ENCODE measurements around the gene RRBP1.
A peak's percentile ranks its signal among the peaks of the same experiment; 100 is the strongest.

The RRBP1 gene

DNA sequence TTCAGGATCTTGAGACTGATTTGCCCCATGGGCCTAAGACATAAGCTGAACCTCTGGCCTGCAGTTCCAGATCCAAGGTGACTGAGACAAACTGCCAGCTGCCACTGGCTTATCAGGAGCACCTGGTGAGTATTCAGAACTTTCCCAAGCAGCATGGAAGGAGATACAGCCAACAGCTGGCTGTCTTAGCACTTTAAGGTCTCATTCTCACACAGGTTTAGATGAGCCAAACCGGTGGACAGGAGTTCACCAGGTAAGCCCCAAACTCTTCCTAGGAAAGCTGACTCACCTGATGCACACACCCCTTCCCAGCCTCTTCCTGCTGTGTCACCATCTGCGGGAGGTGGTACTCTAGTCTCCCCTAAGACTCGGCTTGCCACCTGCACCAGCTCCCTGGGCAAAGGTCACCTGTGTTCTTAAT is 17.9 kb upstream of the RRBP1 start, which contains the start of gene BANF2:
TSS of gene BANF2 (plus strand) at position 36 of the 421 bp plus-strand sequence. CDS start 25,060 bp downstream, outside the sequence.
- H3K4me1 Mint-ChIP-seq: no peaks in the 10 kb centered on the region
- no peaks in the 10 kb centered on the region for H3K36me3 Mint-ChIP-seq (ENCODE audit: low read depth)
- H3K9me3 Mint-ChIP-seq: no peaks in the 10 kb centered on the region
- no peaks in the 10 kb centered on the region for H3K27me3 Mint-ChIP-seq
- ATAC-seq (no peak), DNase-seq (no peak)
- H3K27ac Mint-ChIP-seq: no peak within 1 kb of the TSS
- no peak within 1 kb of the TSS for H3K4me3 Mint-ChIP-seq

DNA sequence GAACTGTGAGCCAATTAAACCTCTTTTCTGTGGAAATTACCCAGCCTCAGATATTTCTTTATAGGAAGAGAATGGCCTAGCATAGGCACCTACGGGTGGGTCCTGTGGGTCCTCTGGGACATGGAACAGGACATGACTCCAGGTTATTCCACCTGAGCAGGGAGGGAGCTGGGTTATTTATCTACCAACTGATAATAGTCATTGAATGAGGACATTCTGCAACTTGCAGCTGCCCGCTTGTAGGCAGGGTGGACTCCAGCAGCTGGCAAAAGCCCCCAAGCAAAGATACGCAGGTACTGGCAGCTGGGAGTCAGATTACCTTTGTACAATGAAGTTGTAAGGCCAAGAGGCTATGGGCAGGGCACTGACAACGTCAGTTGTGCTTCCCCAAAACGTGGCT is 16.3 kb upstream of the RRBP1 start:
- DNase-seq (no peak), ATAC-seq (no peak)
- Mint-ChIP-seq H3K9me3 (no peaks in the 10 kb centered on the region), H3K36me3 (ENCODE audit: low read depth) (no peaks in the 10 kb centered on the region), H3K4me1 (no peaks in the 10 kb centered on the region), H3K27ac (no peak overlapping the region), H3K27me3 (peaks cover 6% of the 10 kb centered on the region), H3K4me3 (no peak overlapping the region)

DNA sequence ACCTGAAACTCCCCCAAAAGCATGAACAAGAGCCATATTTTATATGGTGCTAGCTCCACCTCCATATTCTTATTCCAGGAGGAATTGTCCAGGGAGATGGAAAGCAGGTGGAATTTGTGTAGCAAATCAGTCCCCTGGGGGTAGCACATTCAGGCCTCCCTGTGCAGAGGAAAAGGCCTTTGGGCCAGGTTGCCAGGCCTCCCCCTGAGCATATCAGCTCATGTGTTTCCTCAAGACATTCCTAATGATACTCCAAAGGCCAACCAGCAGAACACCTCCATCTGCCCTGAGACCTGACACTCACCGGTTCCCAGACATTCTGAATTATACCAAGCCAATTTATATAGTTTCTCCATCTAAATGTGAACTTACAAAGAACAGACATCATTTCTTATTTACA is 15.1 kb upstream of the RRBP1 start:
- Mint-ChIP-seq H3K9me3 (no peaks in the 10 kb centered on the region), H3K27ac (no peak overlapping the region), H3K4me1 (no peaks in the 10 kb centered on the region), H3K4me3 (no peak overlapping the region), H3K27me3 (peaks cover 8% of the 10 kb centered on the region), H3K36me3 (ENCODE audit: low read depth) (no peaks in the 10 kb centered on the region)
- ATAC-seq (no peak), DNase-seq (no peak)

DNA sequence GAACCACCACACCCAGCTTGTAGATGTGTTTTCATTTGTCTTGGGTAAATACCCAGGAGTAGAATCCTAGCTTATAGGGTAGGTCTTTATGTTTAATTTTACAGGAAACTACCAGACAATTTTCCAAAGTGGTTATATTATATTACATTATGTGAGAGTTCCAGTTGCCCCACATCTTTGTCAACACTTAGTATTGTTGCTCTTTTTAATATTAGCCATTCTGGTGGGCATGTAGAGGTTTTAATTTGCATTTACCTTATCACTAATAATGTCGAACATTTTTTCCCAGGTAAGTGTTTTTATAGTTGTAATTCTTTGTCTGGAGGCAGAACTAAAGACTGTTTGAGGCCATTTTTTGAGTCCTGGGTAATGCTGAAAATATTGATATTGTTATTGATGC is 14.2 kb upstream of the RRBP1 start:
- Mint-ChIP-seq H3K27me3 (peaks cover 13% of the 10 kb centered on the region), H3K9me3 (no peaks in the 10 kb centered on the region), H3K4me1 (no peaks in the 10 kb centered on the region), H3K36me3 (ENCODE audit: low read depth) (no peaks in the 10 kb centered on the region), H3K27ac (no peak overlapping the region), H3K4me3 (no peak overlapping the region)
- DNase-seq (no peak), ATAC-seq (no peak)

DNA sequence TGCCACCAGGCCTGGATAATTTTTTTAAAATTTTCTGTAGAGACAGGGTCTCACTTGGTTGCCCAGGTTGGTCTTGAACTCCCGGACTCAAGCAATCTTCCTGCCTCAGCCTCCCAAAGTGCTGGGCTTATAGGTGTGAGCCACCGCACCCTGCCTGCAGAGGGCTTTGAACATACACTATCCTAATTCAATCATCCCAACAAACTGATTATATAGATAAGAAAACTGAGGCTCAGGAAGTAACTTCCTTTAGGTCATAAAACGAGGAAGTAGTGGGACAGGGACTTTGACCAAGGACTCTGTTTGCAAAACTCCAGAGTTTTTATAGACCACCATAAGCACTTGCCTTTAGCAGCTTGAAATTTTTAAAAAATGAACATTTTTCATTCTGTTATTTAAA is 12.7 kb upstream of the RRBP1 start:
- ATAC-seq (no peak), DNase-seq (no peak)
- H3K36me3 Mint-ChIP-seq (ENCODE audit: low read depth): no peaks in the 10 kb centered on the region
- H3K4me3 Mint-ChIP-seq: no peak overlapping the region
- H3K27ac Mint-ChIP-seq: no peak overlapping the region
- H3K27me3 Mint-ChIP-seq: peaks cover 20% of the 10 kb centered on the region
- peaks cover 3% of the 10 kb centered on the region for H3K9me3 Mint-ChIP-seq
- no peaks in the 10 kb centered on the region for H3K4me1 Mint-ChIP-seq

DNA sequence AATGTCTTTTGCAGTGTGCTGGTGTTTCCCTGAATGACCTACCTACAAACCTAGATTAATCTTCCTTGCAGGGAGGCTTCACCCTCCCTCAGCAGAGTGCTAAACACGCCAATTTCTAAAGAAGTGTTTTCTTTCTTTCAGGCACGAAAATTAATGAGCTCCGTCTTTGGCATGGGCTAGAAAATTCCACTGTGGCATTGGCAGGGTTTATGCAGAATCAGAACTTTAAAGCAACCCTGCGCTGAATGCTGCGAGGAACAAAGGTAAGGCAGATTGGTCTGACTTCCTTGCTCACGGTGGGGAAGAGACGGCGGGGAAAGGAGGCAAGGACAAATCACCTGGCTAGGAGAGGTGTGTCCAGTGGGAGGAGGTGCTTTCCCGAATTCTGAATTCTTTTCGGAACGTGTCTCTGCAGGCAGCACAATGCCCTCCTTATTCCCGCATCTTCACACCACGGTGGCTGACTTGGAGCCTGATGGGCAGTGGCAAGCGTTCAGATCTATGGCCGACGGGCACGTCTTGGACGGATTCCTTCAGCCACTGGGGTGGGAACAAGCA is 11.5 kb upstream of the RRBP1 start:
- Mint-ChIP-seq H3K4me3 (no peak overlapping the region), H3K27ac (no peak overlapping the region), H3K36me3 (ENCODE audit: low read depth) (no peaks in the 10 kb centered on the region), H3K4me1 (no peaks in the 10 kb centered on the region), H3K9me3 (peaks cover 3% of the 10 kb centered on the region), H3K27me3 (peaks cover 27% of the 10 kb centered on the region)
- ATAC-seq: no peak
- DNase-seq: no peak

DNA sequence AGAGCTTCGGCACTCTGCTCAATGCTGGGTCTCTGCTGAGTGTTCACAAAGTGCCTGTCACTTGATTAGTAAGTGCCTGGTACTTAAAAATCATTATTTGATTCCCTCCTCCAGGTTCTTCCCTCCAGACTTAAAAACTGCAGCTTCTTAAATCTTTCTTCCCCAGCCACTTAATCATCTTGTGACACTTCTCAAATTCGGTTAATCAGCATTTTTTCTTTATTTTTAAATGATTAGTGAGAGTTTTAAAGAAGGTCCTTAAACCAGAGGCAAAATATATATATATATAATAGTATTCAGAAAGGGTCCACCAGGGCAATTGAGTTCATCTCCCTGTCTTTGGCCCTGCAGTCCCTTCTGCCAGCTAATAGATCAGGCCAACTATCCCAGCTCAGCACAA is 9.7 kb upstream of the RRBP1 start:
- Mint-ChIP-seq H3K36me3 (ENCODE audit: low read depth) (no peaks in the 10 kb centered on the region), H3K9me3 (peaks cover 3% of the 10 kb centered on the region), H3K27ac (no peak overlapping the region), H3K4me1 (no peaks in the 10 kb centered on the region), H3K27me3 (peaks cover 41% of the 10 kb centered on the region), H3K4me3 (no peak overlapping the region)
- DNase-seq: no peak
- ATAC-seq: no peak

DNA sequence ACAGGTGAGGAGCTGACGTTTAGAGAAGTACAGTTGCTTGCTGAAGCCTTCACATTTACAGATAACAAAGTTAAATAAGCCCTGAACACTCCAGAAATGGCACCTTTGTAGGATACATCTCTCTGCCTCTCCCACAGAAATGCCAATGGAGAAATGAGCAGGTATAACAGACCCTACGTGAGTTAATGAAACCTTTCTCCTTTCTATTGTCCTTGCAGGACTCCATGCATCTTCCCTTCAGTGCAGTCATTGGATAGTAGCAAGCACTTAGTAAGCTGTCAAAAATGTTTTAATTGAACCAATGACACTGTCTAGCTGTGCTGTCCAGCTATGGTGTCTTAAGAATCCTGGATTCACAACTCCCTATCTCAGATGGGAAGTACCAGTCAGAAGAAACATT is 8.1 kb upstream of the RRBP1 start:
- Mint-ChIP-seq H3K36me3 (ENCODE audit: low read depth) (no peaks in the 10 kb centered on the region), H3K4me3 (no peak overlapping the region), H3K27me3 (peaks cover 51% of the 10 kb centered on the region), H3K9me3 (peaks cover 3% of the 10 kb centered on the region), H3K4me1 (no peaks in the 10 kb centered on the region), H3K27ac (no peak overlapping the region)
- DNase-seq (no peak), ATAC-seq (no peak)

DNA sequence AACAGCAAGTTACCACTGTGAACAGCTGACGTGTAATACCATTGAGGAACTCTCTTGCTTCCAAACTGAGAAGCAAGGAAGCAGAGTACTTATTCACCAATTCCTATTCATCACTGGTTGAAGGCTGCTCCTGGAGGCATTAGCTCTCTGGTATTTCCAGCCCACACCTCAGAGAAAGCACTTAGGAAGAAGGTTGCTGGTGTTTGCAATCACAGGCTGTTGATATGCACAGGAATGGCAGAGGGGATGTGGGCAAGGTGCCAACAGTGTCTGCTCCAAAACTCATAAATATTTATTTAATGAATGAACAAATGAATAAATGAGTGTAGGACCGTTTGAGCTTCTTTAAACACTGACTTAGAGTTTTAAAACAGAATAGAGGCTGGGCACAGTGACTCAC is 6.9 kb upstream of the RRBP1 start:
- H3K27ac Mint-ChIP-seq: no peak overlapping the region
- ATAC-seq: no peak
- H3K36me3 Mint-ChIP-seq (ENCODE audit: low read depth): no peaks in the 10 kb centered on the region
- no peak overlapping the region for H3K4me3 Mint-ChIP-seq
- peaks cover 54% of the 10 kb centered on the region for H3K27me3 Mint-ChIP-seq
- DNase-seq: no peak
- H3K4me1 Mint-ChIP-seq: no peaks in the 10 kb centered on the region
- H3K9me3 Mint-ChIP-seq: peaks cover 3% of the 10 kb centered on the region

DNA sequence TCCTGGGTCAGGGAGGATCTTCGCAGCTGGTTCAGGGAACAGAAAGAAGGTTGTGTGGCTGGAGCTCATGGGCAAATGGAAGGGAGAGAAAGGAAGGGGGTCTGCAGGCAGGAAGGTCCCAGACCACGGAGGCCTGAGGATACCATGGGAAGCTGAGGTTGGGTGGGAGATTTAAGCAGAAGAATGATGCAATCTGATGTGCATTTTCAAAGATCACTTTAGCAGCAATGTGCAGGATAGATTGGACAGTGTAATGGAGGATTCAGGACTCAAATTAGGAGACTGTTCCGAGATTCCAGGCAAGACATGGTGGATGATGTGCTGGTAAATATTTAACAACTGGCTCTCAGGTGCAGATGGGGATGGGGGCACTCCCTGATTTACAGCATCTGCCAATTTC is 5.8 kb upstream of the RRBP1 start:
- ATAC-seq: no peak
- no peak for DNase-seq
- H3K27me3 Mint-ChIP-seq: peaks cover 57% of the 10 kb centered on the region
- H3K27ac Mint-ChIP-seq: no peak overlapping the region
- H3K4me1 Mint-ChIP-seq: peaks cover 4% of the 10 kb centered on the region
- peaks cover 3% of the 10 kb centered on the region for H3K9me3 Mint-ChIP-seq
- H3K4me3 Mint-ChIP-seq: no peak overlapping the region
- no peaks in the 10 kb centered on the region for H3K36me3 Mint-ChIP-seq (ENCODE audit: low read depth)

DNA sequence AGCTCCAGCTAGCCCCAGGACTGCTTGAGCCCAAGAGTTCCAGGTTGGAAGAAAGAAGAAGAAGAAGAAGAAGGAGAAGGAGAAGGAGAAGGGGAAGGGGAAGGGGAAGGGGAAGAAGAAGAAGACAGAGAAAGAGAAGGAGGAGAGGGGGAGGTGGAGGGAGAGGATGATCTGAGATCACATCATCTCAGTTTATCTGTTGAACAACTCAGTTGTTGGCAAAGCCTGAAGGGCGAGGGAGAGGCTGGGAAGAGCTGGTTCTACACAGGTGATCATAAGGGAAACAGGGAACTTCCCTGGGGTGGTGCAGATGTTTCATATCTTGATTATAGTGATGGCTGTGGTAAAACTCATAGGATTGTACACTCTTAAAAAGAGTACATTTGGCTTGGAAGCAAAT is 3.1 kb upstream of the RRBP1 start:
- ATAC-seq (no peak), DNase-seq (no peak)
- Mint-ChIP-seq H3K9me3 (peaks cover 1% of the 10 kb centered on the region), H3K4me1 (peaks cover 11% of the 10 kb centered on the region), H3K27me3 (peaks cover 47% of the 10 kb centered on the region), H3K36me3 (ENCODE audit: low read depth) (no peaks in the 10 kb centered on the region), H3K27ac (no peak overlapping the region), H3K4me3 (no peak overlapping the region)

DNA sequence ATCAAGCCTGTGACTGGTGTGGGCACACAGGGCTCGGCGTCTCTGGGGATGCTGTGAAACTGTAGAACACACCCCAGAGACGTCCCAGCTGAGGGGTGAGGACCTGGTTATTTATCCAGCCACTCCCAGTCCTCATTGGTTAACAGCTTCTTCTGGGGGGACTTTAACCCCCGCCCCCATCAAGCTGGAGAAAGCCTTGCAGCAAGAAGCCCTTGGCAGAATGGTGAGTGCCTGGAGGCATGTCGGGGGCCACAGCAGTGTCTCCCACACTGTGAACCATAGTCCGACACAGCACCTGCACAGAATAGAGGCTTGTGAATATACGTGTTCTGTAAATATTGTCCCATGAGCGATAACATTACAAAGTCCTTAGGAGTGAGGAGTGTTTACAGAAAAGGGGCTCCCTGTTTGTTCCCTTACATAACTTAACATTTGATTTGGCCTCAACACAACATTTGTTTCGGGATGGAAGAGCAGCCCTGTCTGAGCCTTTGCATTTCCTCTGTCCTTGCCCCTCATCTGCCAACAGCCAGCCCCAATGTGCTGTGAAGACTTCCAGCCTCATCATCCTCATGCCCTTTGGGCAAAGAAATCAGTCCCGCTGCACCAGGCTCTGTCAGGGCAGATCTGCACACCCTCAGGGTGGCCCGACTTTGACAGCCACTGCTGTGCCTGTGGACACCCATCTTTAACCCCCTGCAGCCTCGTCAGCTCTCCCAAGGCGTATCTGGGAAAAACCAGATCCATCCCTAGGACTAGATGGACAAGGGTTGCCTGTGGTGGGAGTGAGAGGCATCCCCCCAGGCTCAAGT is 2.2 kb upstream of the RRBP1 start:
- Mint-ChIP-seq H3K27me3 (peaks cover 40% of the 10 kb centered on the region), H3K4me1 (peaks cover 19% of the 10 kb centered on the region), H3K36me3 (ENCODE audit: low read depth) (peaks cover 4% of the 10 kb centered on the region), H3K9me3 (no peaks in the 10 kb centered on the region), H3K27ac (no peak overlapping the region), H3K4me3 (no peak overlapping the region)
- no peak for ATAC-seq
- no peak for DNase-seq

DNA sequence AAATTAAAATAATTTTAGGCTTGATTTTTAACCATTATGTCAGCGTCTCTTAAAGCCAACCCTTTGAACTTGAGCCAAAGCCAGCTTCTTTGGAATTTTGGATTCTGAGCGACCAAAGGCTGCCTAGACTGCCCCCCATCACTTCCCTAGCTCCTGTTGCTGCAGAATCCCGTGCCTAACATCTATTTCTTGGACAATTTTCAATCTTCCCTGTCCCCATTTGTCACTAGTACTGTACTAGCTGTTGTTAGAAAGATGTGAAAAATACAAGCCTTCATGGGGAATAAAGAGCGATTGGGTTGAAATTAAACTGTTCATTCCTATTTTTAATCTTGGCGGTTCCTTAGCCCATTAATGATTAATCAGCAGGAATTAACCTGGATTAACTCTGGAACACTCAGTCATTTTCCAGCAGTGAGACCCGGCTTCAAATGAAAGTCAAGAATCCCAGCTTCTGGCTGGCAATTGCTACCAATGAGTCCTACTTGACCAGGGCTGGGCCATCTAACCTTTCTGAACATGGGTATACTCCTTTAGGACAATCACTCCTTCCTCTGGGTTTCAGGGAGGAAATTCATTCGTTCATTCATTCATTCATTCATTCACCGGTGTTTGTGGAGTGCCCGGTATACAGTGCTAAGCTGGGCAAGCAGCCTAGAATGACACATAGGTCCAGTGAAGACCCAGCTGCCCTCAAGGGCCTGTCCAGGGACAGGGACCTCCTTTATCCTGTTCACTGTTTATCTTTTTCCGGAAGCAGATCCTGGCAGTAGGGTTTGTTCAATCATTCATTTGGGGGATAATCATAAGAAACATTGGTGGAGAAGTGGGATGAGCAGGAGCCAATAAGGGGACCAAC is 1.4 kb upstream of the RRBP1 start:
- H3K36me3 Mint-ChIP-seq (ENCODE audit: low read depth): peaks cover 4% of the 10 kb centered on the region
- H3K4me3 Mint-ChIP-seq: peak overlapping the region; percentile 44
- H3K9me3 Mint-ChIP-seq: no peaks in the 10 kb centered on the region
- H3K27ac Mint-ChIP-seq: no peak overlapping the region
- ATAC-seq (no peak), DNase-seq (no peak)
- peaks cover 22% of the 10 kb centered on the region for H3K4me1 Mint-ChIP-seq
- H3K27me3 Mint-ChIP-seq: peaks cover 37% of the 10 kb centered on the region

DNA sequence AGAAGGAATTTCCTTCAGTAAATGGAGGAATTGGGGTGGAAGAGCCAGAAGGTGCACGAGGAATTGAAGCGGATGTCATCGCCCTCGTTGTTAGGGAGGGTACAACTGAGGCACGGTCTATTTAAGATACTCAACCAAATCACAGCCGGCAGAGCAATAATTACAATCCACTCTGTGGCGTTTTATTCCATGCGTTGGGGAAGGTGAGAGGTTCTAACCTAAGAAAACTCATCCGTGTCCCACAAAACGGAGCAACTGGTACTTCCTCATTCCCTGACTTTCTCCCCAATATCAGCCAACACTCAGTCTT is 802 bp upstream of the RRBP1 start:
- no peak overlapping the region for H3K27ac Mint-ChIP-seq
- no peak for ATAC-seq

DNA sequence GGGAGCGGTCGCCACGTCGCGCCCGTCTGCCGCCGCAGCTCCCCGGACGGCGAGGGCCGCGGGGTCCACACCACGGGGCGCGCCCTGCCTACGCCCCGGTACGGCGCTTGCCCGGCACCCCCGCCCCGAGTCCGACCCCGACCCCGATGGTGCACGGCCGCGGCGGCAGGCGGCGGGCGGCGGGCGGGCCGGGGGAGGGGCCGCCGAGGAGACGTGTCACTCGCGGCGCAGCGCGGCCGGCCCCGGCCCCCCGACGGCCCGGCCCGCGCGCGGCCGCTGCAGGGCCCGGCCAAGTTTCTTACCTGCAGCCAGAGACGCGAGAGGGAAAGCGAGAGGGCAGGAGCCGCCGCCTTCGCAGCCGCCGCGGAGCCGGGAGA is 328 bp downstream of the RRBP1 start:
- no peak overlapping the region for H3K27ac Mint-ChIP-seq
- peak; percentile 1 for ATAC-seq
- no peaks in the 10 kb centered on the region for H3K9me3 Mint-ChIP-seq
- H3K27me3 Mint-ChIP-seq: peaks cover 24% of the 10 kb centered on the region
- H3K4me3 Mint-ChIP-seq: peak overlapping the region; percentile 80
- H3K4me1 Mint-ChIP-seq: peaks cover 26% of the 10 kb centered on the region
- peaks cover 7% of the 10 kb centered on the region for H3K36me3 Mint-ChIP-seq (ENCODE audit: low read depth)
- no peak for DNase-seq

More for the DNA sequence above, 802 bp upstream of the RRBP1 start:
- H3K9me3 Mint-ChIP-seq: no peaks in the 10 kb centered on the region
- peaks cover 26% of the 10 kb centered on the region for H3K4me1 Mint-ChIP-seq
- peaks cover 35% of the 10 kb centered on the region for H3K27me3 Mint-ChIP-seq
- H3K36me3 Mint-ChIP-seq (ENCODE audit: low read depth): peaks cover 7% of the 10 kb centered on the region
- DNase-seq: no peak
- H3K4me3 Mint-ChIP-seq: peak overlapping the region; percentile 73

All from activated naive CD8-positive, alpha-beta T cell treated with anti-CD3 and anti-CD28 coated beads, Interleukin-2, amount 50 U/mL, for 24 hours (primary cell).